HT-29 (cell line): ENCODE measurements around the gene AFF3. TPM values are rescaled to one million over a fixed set of nuclear protein-coding genes. Genes with fewer than 3 reads are reported as not detected.

Experiments
- DNase-seq: peaks from one replicate; pipeline ENCODE4 v3.0.0-alpha.2; 2015; ENCODE audit warnings: low spot score
- total RNA-seq: library from RNA; depleted of rRNA; stranded (reverse); fragments of >200 nt; shearing (Covaris generic); gene quantifications from 2 replicates; pipeline ENCODE4 v1.2.3, GENCODE V29; 2014

Gene AFF3
- total RNA-seq, 1 experiment from 2014 or later, result not detected

DNA sequence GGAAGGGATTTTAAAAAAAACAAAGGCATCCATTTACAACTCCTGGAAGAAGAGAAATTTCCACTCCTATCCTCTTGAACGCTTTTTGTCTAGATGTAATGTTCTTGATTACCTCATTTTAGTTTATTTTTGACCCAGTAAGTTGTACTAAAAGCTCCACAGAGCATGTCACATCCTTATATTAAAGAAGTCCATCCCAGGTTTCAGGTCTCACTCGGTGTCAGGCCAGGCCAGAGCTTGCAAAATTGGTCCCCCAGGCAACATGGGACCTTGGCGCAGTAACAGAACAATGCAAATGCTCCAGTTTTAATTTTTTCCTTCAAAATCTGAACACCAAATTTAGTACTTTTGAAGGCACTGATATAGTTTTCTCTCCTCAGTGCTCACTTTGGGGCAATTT, 434.2 kb downstream of the AFF3 start:
- no peak for DNase-seq

DNA sequence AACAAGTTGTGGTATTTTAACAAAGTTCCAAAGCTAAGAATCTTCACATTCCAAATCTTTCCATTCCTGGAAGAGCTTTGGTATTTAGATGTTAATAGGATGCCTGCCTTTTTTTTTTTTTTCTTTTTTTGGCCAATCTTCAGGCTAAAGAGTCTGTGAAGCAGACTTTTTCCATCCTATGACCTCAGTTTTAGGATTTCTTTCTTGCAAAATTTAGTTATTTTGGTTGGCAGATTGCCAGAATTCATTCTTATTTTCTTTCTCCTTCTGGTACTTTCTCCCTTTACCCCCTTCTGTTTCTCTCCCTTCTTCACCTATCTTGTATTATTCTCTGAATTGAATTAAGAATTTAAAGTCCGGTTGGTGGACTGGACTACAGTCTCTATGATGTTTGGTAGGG, 434.8 kb downstream of the AFF3 start:
- no peak for DNase-seq

DNA sequence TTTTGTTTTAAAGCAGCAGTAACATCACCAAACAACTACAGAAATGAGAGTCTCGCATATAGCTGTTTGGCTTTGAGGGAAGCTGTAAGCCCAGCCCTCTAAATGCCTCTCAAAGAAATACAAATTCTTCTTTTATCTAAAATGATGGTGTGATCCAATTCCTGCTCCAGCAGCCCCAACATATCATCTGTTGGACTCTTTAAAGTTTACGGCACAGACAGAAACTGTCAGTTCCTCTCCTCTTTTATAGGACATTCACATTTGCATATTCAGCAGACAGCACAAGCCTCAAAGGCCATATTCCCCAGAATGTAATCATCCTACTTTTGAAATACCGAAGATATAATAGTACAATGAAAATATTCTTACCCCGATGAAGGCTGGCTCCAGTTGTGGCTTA, 435.7 kb downstream of the AFF3 start:
- DNase-seq, result no peak

DNA sequence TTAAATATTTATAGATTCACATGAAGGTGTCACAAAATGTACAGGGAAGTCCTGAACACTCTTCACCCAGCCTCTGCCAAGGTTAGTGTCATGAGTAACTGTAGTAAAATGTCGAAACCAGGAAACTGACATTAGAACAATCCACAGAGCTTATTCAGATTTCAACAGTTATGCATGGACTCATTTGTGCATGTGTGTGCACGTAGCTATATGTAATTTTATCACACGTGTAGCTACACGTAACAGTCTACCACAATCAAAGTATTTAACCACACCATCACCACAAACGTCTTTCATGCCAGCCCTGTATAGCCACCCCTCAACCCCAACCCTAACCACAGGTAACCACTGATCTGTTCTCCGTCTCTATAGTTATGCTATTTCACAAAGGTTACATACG, 440.9 kb downstream of the AFF3 start:
- DNase-seq, result no peak

DNA sequence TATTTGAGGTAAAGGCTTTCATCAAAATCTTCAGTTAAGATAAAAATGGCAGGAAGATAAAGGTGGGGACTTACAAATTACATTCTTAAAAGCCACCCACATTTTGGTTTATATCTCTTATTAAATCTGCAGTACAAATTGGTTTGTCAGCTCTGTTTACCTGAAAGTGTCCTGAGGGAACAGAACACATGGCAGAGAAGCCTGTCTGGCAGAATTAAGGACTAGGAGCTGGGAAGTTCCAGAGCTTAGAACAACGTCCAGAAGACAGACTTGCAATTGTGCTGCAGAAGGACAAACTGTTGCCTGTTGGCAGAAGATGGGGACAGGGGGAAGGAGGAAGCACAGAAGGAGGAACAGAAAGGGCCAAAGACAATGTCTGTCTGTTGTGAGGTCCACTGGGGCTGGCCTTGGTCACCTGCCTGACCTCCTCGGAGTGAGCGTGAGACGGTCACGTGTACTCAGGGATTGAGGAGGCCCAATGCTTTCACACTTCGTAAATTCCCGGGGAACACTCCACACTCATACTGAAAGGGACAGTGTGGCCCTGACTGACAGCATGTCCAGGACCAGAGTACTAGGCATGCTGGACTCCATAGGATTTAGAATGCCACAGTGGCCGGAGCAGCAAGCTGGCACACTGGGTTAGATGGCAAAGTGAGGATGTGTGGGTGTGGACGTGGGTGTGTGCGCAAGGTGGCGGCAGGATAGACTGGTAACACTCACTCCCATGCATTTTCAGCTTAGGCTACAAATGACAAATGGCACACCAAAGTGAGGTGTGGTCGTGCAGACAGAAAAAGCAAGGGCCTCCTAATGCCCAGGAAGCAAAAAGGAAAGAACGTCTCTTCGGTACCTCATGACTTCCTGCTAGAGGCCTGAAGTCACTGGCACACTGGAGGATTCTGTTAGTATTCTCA, 441.6 kb downstream of the AFF3 start:
- no peak for DNase-seq

DNA sequence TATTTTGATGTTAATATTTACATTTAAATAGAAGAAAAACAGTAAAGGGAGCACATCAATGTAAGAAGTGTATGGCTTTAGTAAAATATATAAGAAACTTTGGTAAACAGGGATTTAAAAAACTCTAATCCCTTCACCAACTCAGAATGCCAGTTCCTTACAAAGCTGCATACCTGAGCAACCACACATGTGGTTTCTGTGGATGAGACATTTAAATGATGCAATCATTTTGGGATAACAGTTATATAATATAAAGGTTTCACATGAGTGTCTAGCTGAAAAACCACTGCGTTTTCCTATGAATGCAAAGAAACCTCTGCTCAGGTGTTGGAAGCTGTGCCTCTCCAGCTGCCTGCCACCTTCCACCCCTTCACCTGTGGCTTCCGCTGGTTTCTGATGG, 443.5 kb downstream of the AFF3 start:
- DNase-seq, result no peak

DNA sequence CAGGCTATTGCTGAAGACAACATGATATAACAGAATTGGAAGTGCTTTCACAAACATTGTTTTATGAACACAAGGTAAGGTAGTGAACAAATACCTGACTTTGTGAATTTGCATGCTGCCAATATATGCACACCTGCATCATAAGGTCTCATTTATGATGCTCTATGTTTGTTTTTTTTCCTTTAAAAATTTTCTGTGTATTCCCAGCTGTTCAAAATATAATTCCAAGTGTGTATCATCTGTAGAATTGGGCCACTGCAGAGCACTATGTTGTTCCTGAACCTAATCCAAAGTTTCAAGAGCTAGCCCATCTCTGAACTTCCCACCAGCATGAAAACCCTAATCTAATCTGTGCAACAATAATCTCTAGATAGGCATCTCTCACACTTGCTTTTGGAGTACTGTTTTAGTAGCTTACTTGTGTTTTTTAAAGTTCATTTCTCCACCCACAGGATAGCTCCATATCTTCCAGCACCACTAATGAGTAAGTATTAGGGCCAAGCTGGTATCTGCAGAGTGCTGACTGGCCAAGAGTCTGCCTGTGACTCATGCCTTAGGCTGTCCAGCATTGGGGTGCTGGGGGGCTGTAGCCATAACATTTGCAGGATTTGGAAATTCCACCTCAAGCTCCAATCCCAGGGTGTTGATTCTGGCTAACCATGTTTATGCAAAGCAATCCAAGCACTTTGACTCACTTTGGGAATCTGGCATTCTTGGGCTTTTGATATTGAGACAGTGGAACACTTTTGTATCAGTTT, 444.4 kb downstream of the AFF3 start:
- no peak for DNase-seq

DNA sequence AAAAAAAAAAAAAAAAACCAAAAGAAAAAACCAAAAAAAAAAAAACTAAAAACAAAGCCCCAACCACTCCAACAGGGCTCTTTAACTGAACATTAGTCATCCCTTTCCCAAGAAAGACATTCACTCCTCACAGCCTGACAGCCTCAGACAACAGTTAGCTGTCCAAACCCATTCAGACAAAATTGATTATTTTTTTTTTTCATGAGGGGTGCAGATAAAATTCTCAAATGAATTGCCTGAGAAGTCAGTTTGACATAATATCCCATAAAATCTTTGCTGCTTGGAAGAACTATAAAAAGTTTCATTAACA, 446.5 kb downstream of the AFF3 start:
- no peak for DNase-seq

DNA sequence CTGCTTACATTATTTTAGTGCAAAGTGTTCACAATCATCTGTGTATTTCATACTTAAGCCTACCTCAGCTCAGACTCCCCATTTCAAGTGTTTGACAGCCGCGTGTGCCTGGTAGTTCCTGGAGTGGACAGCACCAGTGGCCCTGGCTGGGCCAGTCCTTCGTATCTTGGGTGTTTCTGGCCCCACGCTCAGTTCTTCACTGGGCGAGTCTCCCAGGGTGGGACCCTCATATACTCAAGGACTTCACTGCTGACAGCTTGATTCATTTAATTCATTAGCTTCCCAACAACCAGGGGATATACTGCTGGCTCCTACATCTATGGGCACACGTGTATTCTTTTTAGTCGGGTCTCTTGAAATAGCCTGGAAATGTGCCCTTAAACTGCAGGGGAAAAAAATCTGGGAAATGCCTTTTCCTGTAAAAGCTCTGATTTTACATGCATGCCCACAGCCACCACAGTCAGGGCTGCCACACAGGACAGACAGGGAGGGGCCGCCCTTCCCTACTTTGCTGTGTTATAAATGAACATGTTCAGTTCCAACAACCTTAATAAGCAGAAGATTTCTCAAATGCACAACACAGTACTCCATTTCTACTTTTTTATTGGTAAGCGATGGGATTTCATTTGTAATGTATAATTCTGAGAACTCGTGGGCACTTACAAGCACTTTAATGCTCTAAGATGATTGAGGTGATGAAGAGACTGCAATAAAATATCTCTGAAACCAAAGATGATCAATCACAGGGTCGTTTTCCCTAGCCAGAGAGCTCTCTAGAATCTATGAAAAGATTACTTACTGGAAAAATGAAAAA, 447.1 kb downstream of the AFF3 start:
- no peak for DNase-seq

DNA sequence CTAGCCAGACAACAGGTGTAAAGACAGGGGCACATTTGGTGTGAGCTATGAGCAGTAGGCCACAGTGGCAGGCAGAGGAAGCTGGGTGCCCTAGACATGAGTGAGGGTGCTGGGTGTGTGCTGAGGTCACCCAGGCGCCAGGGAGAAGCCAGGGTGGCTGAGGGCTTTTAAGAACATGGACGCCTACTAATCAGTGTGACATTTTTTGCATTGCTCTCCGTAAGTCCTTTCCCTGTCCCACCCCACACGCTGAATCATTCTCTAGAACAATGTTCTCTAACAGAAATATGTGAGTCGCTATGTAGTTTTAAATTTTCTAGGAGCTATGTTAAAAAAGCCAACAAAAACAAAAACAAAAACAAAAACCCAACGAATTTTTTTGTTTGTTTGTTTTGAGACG, 448.1 kb downstream of the AFF3 start:
- no peak for DNase-seq

DNA sequence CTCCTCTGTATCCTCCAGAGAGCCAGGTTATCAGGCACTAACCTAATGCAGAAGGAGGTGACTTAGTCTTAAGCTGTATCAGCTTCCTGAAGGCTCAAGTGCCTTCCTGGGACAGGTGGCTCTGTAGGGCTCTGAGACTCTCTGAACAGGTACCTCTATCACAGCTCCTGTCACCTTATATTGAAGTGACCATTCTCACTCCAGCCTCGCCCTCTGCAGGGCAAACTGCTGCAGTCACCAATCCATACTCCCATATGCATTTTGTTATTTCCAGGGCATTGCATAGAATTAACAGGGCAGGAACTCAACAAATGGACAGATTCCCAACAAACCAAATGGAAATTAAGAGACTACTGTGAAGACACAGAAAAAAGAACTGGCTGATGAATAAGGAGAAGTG, 449.6 kb downstream of the AFF3 start:
- peak; percentile 32 for DNase-seq

DNA sequence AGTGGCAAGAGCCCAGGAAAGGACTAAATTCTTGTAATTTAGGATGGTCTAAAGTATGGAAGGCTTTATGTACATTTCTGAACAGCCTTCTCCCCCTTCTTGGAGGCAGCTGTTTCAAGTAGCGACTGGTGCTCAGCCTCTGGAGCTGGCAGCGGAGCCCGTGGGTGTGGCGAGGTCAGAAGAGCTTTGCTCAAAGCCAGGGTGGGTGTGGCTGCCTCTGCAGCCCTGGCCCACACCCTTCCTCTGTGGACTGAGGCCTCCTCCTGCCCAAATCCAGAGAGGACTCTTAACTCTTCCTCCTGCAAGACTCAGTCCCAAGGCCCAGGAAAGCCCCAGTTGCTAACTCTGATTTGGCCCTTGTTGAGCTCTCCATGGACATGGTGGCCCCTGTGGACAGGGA, 450.5 kb downstream of the AFF3 start:
- DNase-seq, result no peak

DNA sequence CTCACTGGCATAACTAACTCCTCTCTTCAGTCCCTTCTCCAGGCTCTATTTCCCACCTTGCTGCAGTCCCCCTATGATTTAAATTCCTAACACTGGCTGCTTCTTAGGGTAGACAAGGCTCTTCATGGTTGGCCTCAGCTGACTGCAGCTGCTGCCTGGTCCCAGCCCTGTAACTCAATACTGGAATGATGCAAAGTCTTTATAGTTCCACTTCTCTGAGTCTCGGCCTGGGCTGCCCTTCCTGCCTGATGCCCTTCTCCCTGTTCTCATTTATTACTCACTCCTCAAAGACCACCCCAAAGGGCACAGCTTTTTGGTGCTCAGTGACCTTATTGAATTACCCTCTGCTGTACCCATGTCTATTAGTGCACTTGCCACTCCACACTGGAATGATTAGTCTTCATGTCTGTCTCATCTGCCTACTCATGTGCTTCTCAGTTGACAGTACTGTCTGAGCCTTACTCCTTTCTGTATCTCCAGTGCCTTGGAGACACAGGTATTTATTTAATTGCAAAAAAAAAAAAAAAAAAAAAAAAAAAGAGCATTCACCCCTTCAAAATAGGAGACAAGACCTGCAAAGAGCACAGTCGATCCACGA, 453.1 kb downstream of the AFF3 start:
- DNase-seq, result no peak

DNA sequence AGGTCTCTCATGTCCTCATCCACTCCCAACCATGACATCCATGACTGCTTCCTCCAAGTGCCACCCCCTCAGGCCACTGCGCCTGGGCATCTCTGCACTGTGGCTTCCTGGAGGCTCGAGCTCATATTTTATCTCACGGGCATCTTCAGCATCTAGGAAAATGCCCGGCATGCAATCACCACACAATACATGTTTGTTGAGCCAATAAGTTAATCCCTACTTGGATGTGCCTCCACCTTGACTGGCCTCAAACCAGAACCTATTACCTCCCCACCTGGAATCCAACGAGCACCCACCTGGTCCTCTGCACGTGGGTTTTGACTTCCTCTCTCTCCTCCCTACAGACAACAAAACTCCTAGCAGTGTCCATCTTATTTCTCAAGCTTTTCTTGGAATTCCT, 453.7 kb downstream of the AFF3 start:
- no peak for DNase-seq

DNA sequence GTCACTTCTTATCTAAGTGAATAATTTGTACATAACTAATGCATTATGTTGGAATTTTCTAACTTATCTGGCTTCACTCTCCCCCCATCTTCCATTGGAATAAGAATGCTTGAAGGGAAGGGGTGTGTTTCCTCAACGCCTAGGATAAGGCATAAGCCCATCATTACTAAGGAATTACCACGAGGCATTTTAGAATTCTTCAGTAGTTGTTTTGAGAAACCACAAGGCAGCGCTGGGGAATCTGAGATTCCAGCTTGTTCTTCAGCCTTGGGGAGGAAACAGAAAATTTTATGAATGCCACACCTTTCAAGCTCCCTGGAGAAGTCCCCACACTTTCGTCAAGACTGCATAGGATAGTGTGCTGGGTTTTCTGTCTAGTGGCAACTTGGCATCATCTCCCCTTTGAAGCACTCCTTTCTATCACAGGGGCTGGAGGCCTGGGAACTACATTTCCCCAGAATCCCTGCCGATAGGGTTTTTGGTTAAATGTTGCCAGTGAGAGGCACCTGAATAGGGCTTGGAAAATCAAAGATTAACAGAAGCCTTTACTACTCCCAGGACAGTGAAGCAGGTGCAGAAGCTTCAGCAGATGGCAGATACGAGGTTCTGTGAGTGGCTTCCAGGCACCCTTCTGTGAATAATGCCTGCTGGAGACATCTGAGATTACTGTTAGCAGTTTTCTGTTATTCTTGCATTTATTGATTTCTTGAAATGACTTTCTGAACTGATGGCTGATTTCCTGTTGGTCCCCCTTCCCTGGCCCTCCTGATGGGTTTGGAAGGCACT, 459.9 kb downstream of the AFF3 start:
- DNase-seq, result no peak

DNA sequence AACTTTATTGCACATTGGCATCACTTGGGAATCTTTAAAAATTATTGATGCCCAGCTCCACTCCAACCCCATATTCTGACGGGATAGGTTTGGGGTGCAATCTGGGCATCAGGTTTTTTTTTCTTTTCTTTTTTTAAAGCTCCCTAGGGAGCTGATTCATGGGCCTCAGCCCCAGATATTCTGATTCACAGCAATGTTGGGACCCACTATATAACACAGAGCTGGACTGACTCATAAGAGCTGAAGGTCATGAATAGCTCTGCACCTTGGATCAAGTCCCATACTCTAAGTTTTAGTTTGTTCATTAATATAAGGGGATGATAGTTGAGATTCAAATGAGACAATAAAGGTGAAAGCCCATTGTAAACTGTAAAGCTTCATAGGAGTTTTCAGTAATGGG, 461.4 kb downstream of the AFF3 start:
- DNase-seq, result no peak

DNA sequence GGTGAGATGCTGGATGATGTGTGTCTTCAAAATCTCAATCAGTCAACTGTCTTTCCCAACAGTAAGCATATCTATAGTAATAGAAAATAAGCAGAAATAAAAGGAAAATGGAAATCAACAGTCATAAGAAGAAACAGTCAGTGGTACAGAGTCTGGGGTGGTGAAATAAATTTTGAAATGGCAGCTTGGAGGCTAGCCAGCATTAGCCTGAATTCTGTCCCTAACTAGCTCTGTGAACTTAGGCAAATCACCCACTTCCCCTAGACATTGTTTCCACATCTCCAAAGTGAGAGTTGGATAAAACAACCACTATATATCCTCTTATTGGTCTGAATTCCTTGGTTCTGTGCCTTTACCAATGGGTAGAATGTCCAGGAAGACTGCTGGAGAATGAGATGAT, 462.9 kb downstream of the AFF3 start:
- no peak for DNase-seq

DNA sequence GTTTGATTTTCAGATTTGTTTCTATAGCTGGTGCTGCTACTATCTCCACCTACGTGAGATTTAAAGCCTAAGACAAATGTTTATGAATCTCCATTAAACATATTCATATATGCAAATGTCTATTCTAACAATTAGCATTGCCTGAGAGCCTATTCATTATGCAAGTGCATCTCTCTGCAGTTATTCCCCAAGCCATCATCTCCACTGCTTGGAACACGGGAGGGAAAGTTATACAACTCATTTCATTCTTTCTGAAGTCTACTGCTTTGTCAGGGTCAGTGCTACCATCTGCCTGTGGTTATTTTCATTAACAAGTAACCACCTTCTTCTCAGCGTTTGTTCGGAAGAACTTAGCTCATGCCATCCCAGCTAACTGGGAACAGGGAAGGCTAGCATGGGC, 463.8 kb downstream of the AFF3 start:
- DNase-seq, result no peak

DNA sequence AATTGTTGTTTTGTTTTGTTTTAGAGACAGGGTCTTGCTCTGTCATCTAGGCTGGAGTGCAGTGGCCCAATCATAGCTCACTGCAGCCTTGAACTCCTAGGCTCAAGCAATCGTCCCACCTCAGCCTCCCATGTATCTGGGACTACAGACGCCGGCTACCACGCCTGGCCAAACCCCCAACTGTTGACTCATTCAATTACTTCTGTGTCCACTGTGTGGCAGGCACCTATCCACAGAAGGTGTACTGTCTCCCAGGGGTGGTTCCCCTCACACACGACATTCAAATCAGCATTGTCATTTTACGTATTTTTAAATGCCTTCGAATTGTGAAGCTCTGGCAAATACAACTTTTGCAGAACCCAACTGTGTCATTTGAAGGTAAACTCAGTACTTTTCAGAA, 464.6 kb downstream of the AFF3 start:
- no peak for DNase-seq

DNA sequence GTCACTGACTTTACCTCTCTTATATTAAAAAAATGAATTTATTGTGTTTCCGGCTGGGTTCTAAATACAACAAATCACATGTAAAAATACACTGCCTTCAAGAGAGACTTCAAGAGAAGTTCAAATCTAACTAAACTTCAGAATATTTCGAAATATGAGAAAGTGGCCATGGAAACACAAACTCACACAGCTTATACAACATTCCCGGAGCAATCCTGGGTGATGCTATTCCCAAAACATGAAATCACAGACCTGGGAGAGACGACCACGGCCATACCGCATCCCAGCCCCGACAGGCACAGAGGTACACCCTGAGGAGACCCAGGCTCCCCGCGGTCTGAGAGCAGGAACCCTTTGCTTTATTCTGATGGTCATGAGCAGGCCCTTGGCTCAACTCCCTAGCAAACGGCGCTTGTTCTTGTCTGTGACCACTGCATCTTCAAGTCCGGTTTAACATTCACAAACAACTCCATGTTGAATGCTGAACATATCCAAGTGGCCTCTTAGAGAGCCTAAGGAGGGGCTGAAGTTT, 467.2 kb downstream of the AFF3 start:
- DNase-seq, result no peak

DNA sequence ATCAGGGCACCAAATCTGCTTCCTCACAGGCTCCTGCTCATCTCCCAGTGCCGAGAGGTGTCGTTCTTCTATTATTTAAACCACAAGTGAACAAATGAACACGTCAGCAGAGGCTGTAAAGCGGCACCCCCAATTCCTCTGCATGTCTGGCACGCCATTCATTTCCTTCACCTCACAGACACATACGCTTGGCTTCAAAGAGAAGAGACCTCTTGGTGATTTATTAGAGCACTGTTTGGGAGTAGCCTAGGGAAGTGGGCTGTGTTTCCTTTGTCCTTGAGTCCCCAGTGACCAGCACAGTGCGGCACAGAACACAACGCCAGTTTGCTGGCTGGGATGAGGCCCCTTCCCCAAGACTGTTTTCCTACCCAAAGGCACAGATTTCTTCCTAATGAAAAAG, 468.3 kb downstream of the AFF3 start:
- DNase-seq, result no peak
